Adrenal gland (tissue), 12 donors: ENCODE results near the gene MRPL28. TPM values are rescaled to one million over a fixed set of nuclear protein-coding genes. Genes with fewer than 3 reads are reported as not detected.

Source experiments
- polyA plus RNA-seq, 3 donors: library from polyadenylated mRNA; stranded (reverse); fragments of 200-250 nt in 2 of 3; fragments of 350-450 nt in 1 of 3; fragmentation: Illumina TruSeq in 1 of 3; extraction: RNeasy Lipid Tissue Mini Kit (QIAGEN cat#74804) in 1 of 3; gene quantifications; one replicate each; pipeline ENCODE4 v1.2.3, GENCODE V29; 2013 to 2014
- total RNA-seq, 9 donors: library from RNA; depleted of rRNA in 4 of 9; stranded (reverse); fragments of >200 nt in 4 of 9; fragments of 120-200 nt in 1 of 9; fragmentation: NEBNext Ultra II Directional in 1 of 9; extraction: Animal tissue kit (Norgen Biotek cat#: 25700) in 1 of 9; gene quantifications; one replicate each; pipeline versions ENCODE4 v1.1.0 to v1.2.4, GENCODE V29; 2013 to 2023
- donor health status: healthy with polysubstance abuse.
- donor health status: Bipolar disorder and iron deficiency.
- donor health status: DM: yes; HTN: yes; CAD: no.
- donor health status: DM: no; HTN: no; CAD: no.
- donor health status: DM: no; HTN: no; CAD: no.
- donor health status: DM: yes; HTN: yes; CAD: no.

MRPL28 gene
- total and polyA plus RNA-seq, 12 donors = 42.9 to 155 (median 81.4) TPM

Other genes with a start within 250 kb of the MRPL28 start
- gene NPRL3, start 231.9 kb downstream of the MRPL28 start, total RNA-seq = 10 to 100 TPM in 8 of 9 donors, 1 to 10 TPM in 1; 4.6 to 46.2 (median 31.0) TPM
- 10 to 100 TPM; 22.3 to 45.8 (median 29.1) TPM for gene NPRL3, start 231.9 kb downstream of the MRPL28 start, polyA plus RNA-seq
- gene HBZ, start 217.9 kb downstream of the MRPL28 start, total RNA-seq = 1 to 10 TPM in 2 of 9 donors, under 1 TPM in 1, not detected in 6; 0.61 to 1.3 (median 1.3) TPM
- not detected for gene HBZ, start 217.9 kb downstream of the MRPL28 start, polyA plus RNA-seq
- gene HBM, start 204.6 kb downstream of the MRPL28 start, total RNA-seq = 10 to 100 TPM in 1 of 9 donors, under 1 TPM in 2, not detected in 6; 0.53 to 30.2 (median 0.61) TPM
- not detected for gene HBM, start 204.6 kb downstream of the MRPL28 start, polyA plus RNA-seq
- 1,000 to 10,000 TPM in 1 of 9 donors, 100 to 1,000 TPM in 1, 10 to 100 TPM in 3, 1 to 10 TPM in 3, not detected in 1; 1.9 to 1,723 (median 23.6) TPM for gene HBA2, start 197.7 kb downstream of the MRPL28 start, total RNA-seq
- gene HBA2, start 197.7 kb downstream of the MRPL28 start, polyA plus RNA-seq = 100 to 1,000 TPM in 1 of 3 donors, 10 to 100 TPM in 1, not detected in 1; 51.7 to 113 TPM
- gene HBA1, start 193.9 kb downstream of the MRPL28 start, total RNA-seq = 100 to 1,000 TPM in 2 of 9 donors, 10 to 100 TPM in 4, not detected in 3; 12.7 to 742 (median 34.7) TPM
- gene HBA1, start 193.9 kb downstream of the MRPL28 start, polyA plus RNA-seq = 10 to 100 TPM in 2 of 3 donors, not detected in 1; 18.2 to 30.1 TPM
- 1 to 10 TPM in 2 of 9 donors, not detected in 7; 1.9 to 6.0 TPM for gene HBQ1, start 190.1 kb downstream of the MRPL28 start, total RNA-seq
- gene HBQ1, start 190.1 kb downstream of the MRPL28 start, polyA plus RNA-seq = under 1 TPM in 1 of 3 donors, not detected in 2; 0.44 TPM
- gene LUC7L, start 141.1 kb downstream of the MRPL28 start, total RNA-seq = 100 to 1,000 TPM in 2 of 9 donors, 10 to 100 TPM in 7; 19.7 to 128 (median 68.6) TPM
- gene LUC7L, start 141.1 kb downstream of the MRPL28 start, polyA plus RNA-seq = 100 to 1,000 TPM in 2 of 3 donors, 10 to 100 TPM in 1; 29.0 to 700 (median 372) TPM
- 100 to 1,000 TPM in 4 of 9 donors, 10 to 100 TPM in 5; 67.5 to 207 (median 99.4) TPM for gene FAM234A, start 135.7 kb downstream of the MRPL28 start, total RNA-seq
- 10 to 100 TPM; 60.2 to 91.5 (median 68.2) TPM for gene FAM234A, start 135.7 kb downstream of the MRPL28 start, polyA plus RNA-seq
- gene RGS11, start 94.6 kb downstream of the MRPL28 start, total RNA-seq = 10 to 100 TPM in 1 of 9 donors, 1 to 10 TPM in 7, under 1 TPM in 1; 0.83 to 51.1 (median 5.7) TPM
- gene RGS11, start 94.6 kb downstream of the MRPL28 start, polyA plus RNA-seq = 10 to 100 TPM in 2 of 3 donors, 1 to 10 TPM in 1; 1.4 to 98.6 (median 34.9) TPM
- 1 to 10 TPM in 2 of 9 donors, under 1 TPM in 4, not detected in 3; 0.23 to 2.1 (median 0.64) TPM for gene ARHGDIG, start 89.9 kb downstream of the MRPL28 start, total RNA-seq
- gene ARHGDIG, start 89.9 kb downstream of the MRPL28 start, polyA plus RNA-seq = 1 to 10 TPM in 2 of 3 donors, under 1 TPM in 1; 0.40 to 3.5 (median 1.3) TPM
- gene PDIA2, start 87.4 kb downstream of the MRPL28 start, total RNA-seq = 1 to 10 TPM in 1 of 9 donors, under 1 TPM in 5, not detected in 3; 0.28 to 1.4 (median 0.58) TPM
- gene PDIA2, start 87.4 kb downstream of the MRPL28 start, polyA plus RNA-seq = 1 to 10 TPM in 2 of 3 donors, not detected in 1; 2.6 to 9.7 TPM
- gene AXIN1, start 17.8 kb downstream of the MRPL28 start, total RNA-seq = 10 to 100 TPM; 10.1 to 22.4 (median 19.7) TPM
- 10 to 100 TPM in 2 of 3 donors, 1 to 10 TPM in 1; 5.6 to 16.3 (median 13.8) TPM for gene AXIN1, start 17.8 kb downstream of the MRPL28 start, polyA plus RNA-seq
- 10 to 100 TPM; 31.7 to 66.7 (median 45.0) TPM for gene PGAP6, start 11.4 kb upstream of the MRPL28 start, total RNA-seq
- 10 to 100 TPM; 18.2 to 55.5 (median 39.0) TPM for gene PGAP6, start 11.4 kb upstream of the MRPL28 start, polyA plus RNA-seq
- 100 to 1,000 TPM; 127 to 214 (median 166) TPM for gene NME4, start 26.7 kb upstream of the MRPL28 start, total RNA-seq
- 100 to 1,000 TPM in 2 of 3 donors, 10 to 100 TPM in 1; 67.8 to 492 (median 347) TPM for gene NME4, start 26.7 kb upstream of the MRPL28 start, polyA plus RNA-seq
- gene DECR2, start 31.3 kb upstream of the MRPL28 start, total RNA-seq = 10 to 100 TPM; 15.8 to 65.5 (median 36.1) TPM
- 100 to 1,000 TPM in 2 of 3 donors, 1 to 10 TPM in 1; 5.9 to 143 (median 105) TPM for gene DECR2, start 31.3 kb upstream of the MRPL28 start, polyA plus RNA-seq
- 10 to 100 TPM; 15.6 to 53.0 (median 40.1) TPM for gene RAB11FIP3, start 55.1 kb upstream of the MRPL28 start, total RNA-seq
- gene RAB11FIP3, start 55.1 kb upstream of the MRPL28 start, polyA plus RNA-seq = 10 to 100 TPM; 12.7 to 63.4 (median 44.2) TPM
- 10 to 100 TPM; 12.4 to 45.8 (median 42.9) TPM for gene CAPN15, start 157.2 kb upstream of the MRPL28 start, total RNA-seq
- 10 to 100 TPM in 2 of 3 donors, 1 to 10 TPM in 1; 2.3 to 91.8 (median 56.8) TPM for gene CAPN15, start 157.2 kb upstream of the MRPL28 start, polyA plus RNA-seq
- gene PRR35, start 189.9 kb upstream of the MRPL28 start, total RNA-seq = not detected
- gene PRR35, start 189.9 kb upstream of the MRPL28 start, polyA plus RNA-seq = not detected
- 10 to 100 TPM in 5 of 9 donors, 1 to 10 TPM in 4; 1.6 to 22.3 (median 12.7) TPM for gene NHLRC4, start 196.5 kb upstream of the MRPL28 start, total RNA-seq
- gene NHLRC4, start 196.5 kb upstream of the MRPL28 start, polyA plus RNA-seq = 1 to 10 TPM in 2 of 3 donors, under 1 TPM in 1; 0.57 to 7.2 (median 3.3) TPM
- 100 to 1,000 TPM in 1 of 9 donors, 10 to 100 TPM in 8; 21.1 to 107 (median 78.5) TPM for gene PIGQ, start 199.4 kb upstream of the MRPL28 start, total RNA-seq
- 100 to 1,000 TPM in 2 of 3 donors, 10 to 100 TPM in 1; 12.7 to 317 (median 111) TPM for gene PIGQ, start 199.4 kb upstream of the MRPL28 start, polyA plus RNA-seq
- 10 to 100 TPM in 8 of 9 donors, 1 to 10 TPM in 1; 6.0 to 20.9 (median 15.8) TPM for gene RAB40C, start 219.5 kb upstream of the MRPL28 start, total RNA-seq
- gene RAB40C, start 219.5 kb upstream of the MRPL28 start, polyA plus RNA-seq = 10 to 100 TPM in 2 of 3 donors, 1 to 10 TPM in 1; 2.3 to 36.2 (median 19.1) TPM